H1 (cell line): ENCODE results near the gene NEK11.

ENCODE experiments used
- CHD1 ChIP-seq: IDR thresholded peaks from 2 replicates; pipeline ENCODE4 v1.6.1; 2012; ENCODE audit warnings: low read depth, low read length, improper control_type of control experiment
- EZH2 ChIP-seq: fragments of 200-600 bp; sonication (generic); IDR thresholded peaks from 2 replicates; pipeline ENCODE4 v1.7.1; 2012; ENCODE audit warnings: low read depth, mild to moderate bottlenecking, moderate library complexity, low read length, inconsistent platforms; ENCODE audit not compliant: severe bottlenecking
- PHF8 ChIP-seq: fragments of 200-600 bp; sonication (generic); conservative IDR thresholded peaks from 2 replicates; pipeline ENCODE4 v1.7.1; 2012; ENCODE audit warnings: low read depth, mild to moderate bottlenecking, inconsistent platforms, low read length, moderate library complexity

DNA sequence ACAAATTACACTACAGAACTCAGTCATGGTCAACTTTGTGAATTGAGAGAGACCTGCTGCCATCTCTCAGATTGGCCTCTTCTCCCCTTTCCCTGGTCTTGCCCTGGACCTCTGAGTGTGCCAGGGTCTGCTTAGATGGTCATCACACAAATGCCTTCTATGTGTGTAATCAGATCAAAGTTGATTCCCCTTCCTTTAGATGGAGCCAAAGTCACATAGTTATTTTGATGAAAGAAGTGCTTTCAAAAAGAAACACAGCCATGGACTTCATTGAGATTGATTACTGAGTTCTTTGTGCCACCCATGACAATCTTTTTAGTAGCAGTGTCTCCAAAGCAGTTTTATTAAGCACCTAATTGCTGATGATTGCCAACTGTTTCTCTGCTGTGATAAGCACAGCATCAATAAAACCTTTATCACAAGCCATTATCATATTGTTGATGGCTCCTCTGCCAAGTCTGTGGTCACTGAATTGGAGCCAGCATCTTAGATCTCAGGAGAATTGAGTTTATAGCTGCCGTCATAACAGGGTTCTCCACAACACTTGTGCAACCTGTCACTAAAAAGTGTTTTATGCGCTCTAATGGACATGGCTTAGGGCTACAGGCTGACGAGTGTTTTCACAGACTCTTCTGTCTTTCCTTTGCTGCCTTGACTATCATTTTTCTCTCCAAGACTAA, 205.2 kb downstream of the NEK11 start:
- TF ChIP-seq PHF8, result no peak
- no peak for TF ChIP-seq EZH2
- no peak for TF ChIP-seq CHD1
